ENCODE results near the gene TMEM255B.

TMEM255B gene

DNA sequence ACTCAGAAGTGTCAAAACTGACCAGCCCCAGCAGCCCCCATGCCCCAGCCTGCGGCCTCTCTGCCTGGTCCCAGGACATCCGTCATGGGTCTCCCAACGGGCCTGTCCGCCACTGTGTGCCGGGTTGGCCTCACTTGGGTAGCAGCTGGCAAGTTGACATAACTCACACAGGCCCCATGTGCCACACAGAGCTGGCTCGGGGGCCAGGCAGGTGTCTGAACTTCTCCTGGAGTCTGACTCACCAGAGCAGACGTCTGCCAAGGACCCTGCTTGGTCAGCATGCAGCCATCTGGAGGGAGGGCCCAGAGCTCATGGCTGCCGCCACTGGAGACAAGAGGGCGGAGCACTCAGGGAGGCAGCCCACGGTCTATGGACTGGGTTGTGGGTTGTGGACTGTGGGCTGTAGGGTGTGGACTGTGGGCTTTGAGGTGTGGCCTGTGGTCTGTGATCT lies 32.0 kb upstream of the TMEM255B start:
- DNase-seq (ENCODE audit: low read depth): no peak
- H3K4me3 ChIP-seq (ENCODE audit: low read depth, low read length): no peak overlapping the region

DNA sequence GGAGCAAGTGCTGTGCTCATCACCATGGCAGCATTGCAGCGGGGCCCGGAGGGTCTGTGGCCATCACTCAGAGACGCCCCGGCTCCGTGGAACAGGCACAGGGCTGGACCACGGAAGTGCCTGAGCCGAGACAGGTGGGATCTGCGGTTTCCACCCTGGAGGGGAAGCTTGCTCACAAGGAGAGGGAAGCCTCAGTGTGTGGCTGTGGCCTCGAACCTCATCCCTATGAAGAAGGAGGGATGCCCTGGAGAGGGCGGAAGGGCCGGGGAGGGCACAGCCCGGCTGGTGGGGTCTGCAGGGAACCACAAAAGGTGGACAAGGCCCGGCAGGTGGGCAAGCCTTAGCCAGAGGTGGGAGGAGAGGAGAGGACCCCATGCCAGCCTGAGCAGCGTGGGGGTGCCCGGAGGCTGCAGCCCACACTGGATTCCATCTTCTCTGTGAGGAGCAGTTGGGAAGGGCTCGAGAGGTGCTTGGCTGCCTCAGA lies 30.4 kb upstream of the TMEM255B start:
- H3K4me3 ChIP-seq (ENCODE audit: low read depth, low read length): no peak overlapping the region
- TF ChIP-seq POLR2A (IDR thresholded peaks at IDR 0.05; ENCODE audit: extremely low read depth, insufficient read length) (no peak), MYC (IDR thresholded peaks at IDR 0.05; ENCODE audit: low read depth, low read length) (no peak)
- TF ChIP-seq, protein P1, sequence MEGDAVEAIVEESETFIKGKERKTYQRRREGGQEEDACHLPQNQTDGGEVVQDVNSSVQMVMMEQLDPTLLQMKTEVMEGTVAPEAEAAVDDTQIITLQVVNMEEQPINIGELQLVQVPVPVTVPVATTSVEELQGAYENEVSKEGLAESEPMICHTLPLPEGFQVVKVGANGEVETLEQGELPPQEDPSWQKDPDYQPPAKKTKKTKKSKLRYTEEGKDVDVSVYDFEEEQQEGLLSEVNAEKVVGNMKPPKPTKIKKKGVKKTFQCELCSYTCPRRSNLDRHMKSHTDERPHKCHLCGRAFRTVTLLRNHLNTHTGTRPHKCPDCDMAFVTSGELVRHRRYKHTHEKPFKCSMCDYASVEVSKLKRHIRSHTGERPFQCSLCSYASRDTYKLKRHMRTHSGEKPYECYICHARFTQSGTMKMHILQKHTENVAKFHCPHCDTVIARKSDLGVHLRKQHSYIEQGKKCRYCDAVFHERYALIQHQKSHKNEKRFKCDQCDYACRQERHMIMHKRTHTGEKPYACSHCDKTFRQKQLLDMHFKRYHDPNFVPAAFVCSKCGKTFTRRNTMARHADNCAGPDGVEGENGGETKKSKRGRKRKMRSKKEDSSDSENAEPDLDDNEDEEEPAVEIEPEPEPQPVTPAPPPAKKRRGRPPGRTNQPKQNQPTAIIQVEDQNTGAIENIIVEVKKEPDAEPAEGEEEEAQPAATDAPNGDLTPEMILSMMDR (IDR thresholded peaks at IDR 0.05; ENCODE audit: low read depth, low read length): no peak
- TF ChIP-seq, protein P2, sequence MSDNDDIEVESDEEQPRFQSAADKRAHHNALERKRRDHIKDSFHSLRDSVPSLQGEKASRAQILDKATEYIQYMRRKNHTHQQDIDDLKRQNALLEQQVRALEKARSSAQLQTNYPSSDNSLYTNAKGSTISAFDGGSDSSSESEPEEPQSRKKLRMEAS (IDR thresholded peaks at IDR 0.05; ENCODE audit: low read depth, low read length): no peak
- no peak for DNase-seq (ENCODE audit: low read depth)

More for the DNA sequence above, 32.0 kb upstream of the TMEM255B start:
- TF ChIP-seq, protein P1 (IDR thresholded peaks at IDR 0.05; ENCODE audit: low read depth, low read length): no peak
- TF ChIP-seq, protein P2 (IDR thresholded peaks at IDR 0.05; ENCODE audit: low read depth, low read length): no peak
- no peak for TF ChIP-seq POLR2A (IDR thresholded peaks at IDR 0.05; ENCODE audit: extremely low read depth, insufficient read length)
- no peak for TF ChIP-seq MYC (IDR thresholded peaks at IDR 0.05; ENCODE audit: low read depth, low read length)

DNA sequence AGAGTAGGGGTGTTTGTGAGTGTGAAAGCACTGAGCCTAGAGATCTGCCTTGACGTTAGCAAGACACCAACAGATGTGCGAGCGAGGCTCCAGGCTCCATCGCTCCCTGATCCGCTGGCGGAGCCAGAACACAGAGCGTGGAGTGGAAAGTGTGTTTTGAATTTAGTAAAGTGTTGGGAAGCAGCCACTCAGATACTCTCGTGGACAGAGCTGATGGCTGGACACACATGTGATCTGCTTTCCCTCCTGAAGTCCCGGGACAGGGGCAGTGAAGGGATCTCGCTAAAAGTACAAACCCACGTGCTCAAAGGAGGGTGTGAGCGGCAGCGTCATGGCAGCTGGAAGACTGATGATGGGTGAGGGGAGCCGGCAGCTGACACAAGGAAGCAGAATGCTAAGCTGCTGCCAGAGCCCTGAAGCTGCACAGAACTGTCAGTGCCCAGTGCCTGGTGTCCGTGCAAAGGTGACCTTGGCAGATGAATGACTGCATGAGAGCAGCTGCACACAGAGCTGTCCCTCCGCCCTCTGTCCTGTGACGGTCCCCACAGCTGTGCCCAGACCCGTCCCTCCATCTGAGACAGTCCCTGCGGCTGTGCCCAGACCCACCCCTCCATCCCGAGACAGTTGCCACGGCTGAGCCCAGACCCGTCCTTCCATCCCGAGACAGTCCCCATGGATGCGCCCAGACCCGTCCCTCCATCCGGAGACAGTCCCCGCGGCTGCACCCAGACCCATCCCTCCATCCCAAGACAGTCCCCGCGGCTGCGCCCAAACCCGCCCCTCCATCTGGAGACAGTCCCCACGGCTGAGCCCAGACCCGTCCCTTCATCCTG lies 29.6 kb upstream of the TMEM255B start:
- DNase-seq (ENCODE audit: low read depth): no peak
- H3K4me3 ChIP-seq (ENCODE audit: low read depth, low read length): no peak overlapping the region
- TF ChIP-seq, protein P2 (IDR thresholded peaks at IDR 0.05; ENCODE audit: low read depth, low read length): peak; percentile 50
- TF ChIP-seq, protein P1 (IDR thresholded peaks at IDR 0.05; ENCODE audit: low read depth, low read length): no peak
- no peak for TF ChIP-seq MYC (IDR thresholded peaks at IDR 0.05; ENCODE audit: low read depth, low read length)
- TF ChIP-seq POLR2A (IDR thresholded peaks at IDR 0.05; ENCODE audit: extremely low read depth, insufficient read length): no peak

DNA sequence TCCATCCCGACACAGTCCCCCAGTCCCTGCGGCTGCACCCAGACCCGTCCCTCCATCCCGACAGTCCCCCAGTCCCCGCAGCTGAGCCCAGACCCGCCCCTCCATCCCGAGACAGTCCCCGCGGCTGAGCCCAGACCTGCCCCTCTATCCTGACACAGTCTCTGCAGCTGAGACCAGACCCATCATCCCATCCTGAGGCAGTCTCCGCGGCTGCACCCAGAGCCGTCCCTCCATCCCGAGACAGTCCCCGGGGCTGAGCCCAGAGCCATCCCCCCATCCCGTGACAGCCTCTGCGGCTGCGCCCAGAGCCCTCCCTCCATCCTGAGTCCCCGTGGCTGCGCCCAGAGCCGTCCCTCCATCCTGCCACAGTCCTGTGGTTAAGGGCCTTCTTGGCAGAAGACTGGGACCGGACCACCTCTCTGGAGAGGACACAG lies 28.8 kb upstream of the TMEM255B start:
- TF ChIP-seq POLR2A (IDR thresholded peaks at IDR 0.05; ENCODE audit: extremely low read depth, insufficient read length): no peak
- H3K4me3 ChIP-seq (ENCODE audit: low read depth, low read length): no peak overlapping the region
- no peak for DNase-seq (ENCODE audit: low read depth)

DNA sequence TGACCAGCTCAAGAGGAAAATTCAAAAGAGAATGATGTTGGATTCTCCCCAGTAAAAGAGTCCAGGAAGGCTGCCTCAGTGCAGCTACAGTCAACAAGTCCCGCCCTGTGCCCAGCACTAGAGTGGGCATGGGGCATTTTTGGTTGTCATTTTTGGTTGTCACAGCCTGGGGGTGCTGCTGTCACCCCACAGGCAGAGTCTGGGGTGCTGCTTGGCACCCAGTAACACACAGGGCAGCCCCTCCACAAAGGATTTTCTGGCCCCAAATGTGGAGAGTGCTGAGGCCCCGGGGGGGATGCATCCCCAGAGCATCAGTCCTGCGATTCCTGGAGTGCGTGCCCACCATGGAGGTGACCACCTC lies 28.2 kb upstream of the TMEM255B start:
- DNase-seq (ENCODE audit: low read depth): no peak
- no peak overlapping the region for H3K4me3 ChIP-seq (ENCODE audit: low read depth, low read length)
- no peak for TF ChIP-seq MYC (IDR thresholded peaks at IDR 0.05; ENCODE audit: low read depth, low read length)
- TF ChIP-seq, protein P1 (IDR thresholded peaks at IDR 0.05; ENCODE audit: low read depth, low read length): peak; percentile 12

DNA sequence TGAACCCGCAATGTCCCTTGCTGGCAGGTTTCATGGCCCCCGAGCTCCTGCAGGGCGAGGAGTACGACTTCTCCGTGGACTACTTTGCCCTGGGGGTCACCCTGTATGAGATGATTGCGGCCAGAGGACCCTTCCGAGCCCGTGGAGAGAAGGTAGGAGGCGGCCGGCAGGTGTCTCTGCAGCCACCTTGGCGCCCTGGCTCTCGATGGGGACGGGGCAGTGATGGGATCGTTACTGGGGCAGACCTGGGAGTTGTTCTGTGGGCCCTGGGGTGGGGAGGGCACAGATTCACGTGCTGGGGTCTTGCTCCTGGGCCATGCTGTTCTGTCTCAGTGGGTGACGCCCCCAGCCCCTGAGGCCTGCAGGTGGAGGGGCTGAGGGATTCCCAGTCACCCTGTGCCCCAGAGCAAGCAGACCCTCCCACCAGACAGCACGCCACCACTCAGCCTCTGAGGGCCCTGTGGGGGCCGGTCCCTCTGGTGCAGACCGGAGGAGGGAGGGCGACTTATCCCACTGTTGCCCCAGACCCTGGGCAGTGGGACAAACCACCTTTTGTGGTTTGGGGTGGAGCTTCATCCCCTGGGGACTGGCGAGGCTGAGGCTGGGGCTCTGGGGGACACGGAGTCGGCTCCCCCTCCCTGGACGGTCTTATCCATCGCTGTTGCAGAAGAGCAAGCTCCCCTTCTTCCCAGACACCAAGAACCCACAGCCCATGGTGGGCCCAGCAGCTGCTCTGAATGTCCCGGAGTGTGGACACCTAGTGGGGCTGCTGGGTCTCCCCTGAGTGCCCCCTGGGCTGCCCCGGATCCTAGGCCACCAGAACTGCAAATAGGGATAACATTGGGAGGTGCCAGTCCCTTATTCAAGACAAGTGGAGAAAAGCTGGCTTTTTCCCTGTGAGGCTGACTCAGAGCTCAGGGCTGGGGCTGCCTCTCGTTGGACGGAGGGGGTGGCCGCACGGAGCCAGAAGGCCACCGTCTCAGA lies 27.5 kb upstream of the TMEM255B start:
- TF ChIP-seq, protein P1 (IDR thresholded peaks at IDR 0.05; ENCODE audit: low read depth, low read length): no peak
- TF ChIP-seq MYC (IDR thresholded peaks at IDR 0.05; ENCODE audit: low read depth, low read length): no peak
- no peak for TF ChIP-seq POLR2A (IDR thresholded peaks at IDR 0.05; ENCODE audit: extremely low read depth, insufficient read length)
- TF ChIP-seq, protein P2 (IDR thresholded peaks at IDR 0.05; ENCODE audit: low read depth, low read length): no peak
- DNase-seq (ENCODE audit: low read depth): no peak
- H3K4me3 ChIP-seq (ENCODE audit: low read depth, low read length): no peak overlapping the region

Measured in NB4 (cell line).